Peyer's patch (tissue), 4 donors: ENCODE data around the gene GPC3. TPM values are rescaled to one million over a fixed set of nuclear protein-coding genes. Genes with fewer than 3 reads are reported as not detected.

Experiments used
- DNase-seq, 3 donors: peaks; one replicate each; pipeline ENCODE4 v3.0.0-alpha.2; 2017 to 2019
- H3K27ac ChIP-seq, 4 donors: fragments of 200-600 bp; sonication (generic); one replicate each; pipeline ENCODE4 v1.5.1; 2016 to 2019
- H3K27me3 ChIP-seq, 2 donors: fragments of 200-600 bp; sonication (generic); one replicate each; pipeline ENCODE4 v1.5.1; 2019
- H3K36me3 ChIP-seq, 3 donors: fragments of 200-600 bp; sonication (generic); one replicate each; pipeline ENCODE4 v1.5.1; 2016 to 2019
- H3K4me1 ChIP-seq, 4 donors: fragments of 200-600 bp; sonication (generic); one replicate each; pipeline ENCODE4 v1.5.1; 2016 to 2019
- H3K4me3 ChIP-seq, 4 donors: fragments of 200-600 bp; sonication (generic); 1 replicate in 3 of 4; 2 replicates in 1 of 4; pipeline ENCODE4 v1.5.1; 2016 to 2019; ENCODE audit warnings: mild to moderate bottlenecking in 1 of 4
- H3K9me3 ChIP-seq, 4 donors: fragments of 200-600 bp; sonication (generic); one replicate each; pipeline ENCODE4 v1.5.1; 2016 to 2019; ENCODE audit warnings: mild to moderate bottlenecking in 1 of 4
- POLR2A ChIP-seq, 2 donors: fragments of 450-650 bp; IDR thresholded peaks; one replicate each; pipeline ENCODE4 v1.5.1; 2017; ENCODE audit warnings: antibody characterized with exemption in 2 of 2, mild to moderate bottlenecking in 2 of 2, moderate library complexity in 2 of 2
- total RNA-seq, 4 donors: library from RNA; depleted of rRNA; stranded (reverse); fragments of >200 nt; gene quantifications; one replicate each; pipeline ENCODE4 v1.1.0, GENCODE V29; 2016
- TF ChIP-seq, protein P1 (sequence below), 6 experiments: fragments of 450-650 bp in 4 of 6; fragments of 200-600 bp in 2 of 6; sonication (generic) in 1 of 6; IDR thresholded peaks; one replicate each; pipeline ENCODE4 v1.5.1; 2017 to 2019; ENCODE audit warnings: antibody characterized with exemption in 6 of 6, mild to moderate bottlenecking in 3 of 6, moderate library complexity in 1 of 6

GPC3 gene
- total RNA-seq, 4 donors from 2014 or later = 1.1 to 7.2 (median 5.8) TPM

GRCh38 chrX:133563705-133564104 is 421.7 kb downstream of the GPC3 start:
- no peak for DNase-seq
- TF ChIP-seq POLR2A (IDR thresholded peaks at IDR 0.05) = no peak
- TF ChIP-seq, protein P1, sequence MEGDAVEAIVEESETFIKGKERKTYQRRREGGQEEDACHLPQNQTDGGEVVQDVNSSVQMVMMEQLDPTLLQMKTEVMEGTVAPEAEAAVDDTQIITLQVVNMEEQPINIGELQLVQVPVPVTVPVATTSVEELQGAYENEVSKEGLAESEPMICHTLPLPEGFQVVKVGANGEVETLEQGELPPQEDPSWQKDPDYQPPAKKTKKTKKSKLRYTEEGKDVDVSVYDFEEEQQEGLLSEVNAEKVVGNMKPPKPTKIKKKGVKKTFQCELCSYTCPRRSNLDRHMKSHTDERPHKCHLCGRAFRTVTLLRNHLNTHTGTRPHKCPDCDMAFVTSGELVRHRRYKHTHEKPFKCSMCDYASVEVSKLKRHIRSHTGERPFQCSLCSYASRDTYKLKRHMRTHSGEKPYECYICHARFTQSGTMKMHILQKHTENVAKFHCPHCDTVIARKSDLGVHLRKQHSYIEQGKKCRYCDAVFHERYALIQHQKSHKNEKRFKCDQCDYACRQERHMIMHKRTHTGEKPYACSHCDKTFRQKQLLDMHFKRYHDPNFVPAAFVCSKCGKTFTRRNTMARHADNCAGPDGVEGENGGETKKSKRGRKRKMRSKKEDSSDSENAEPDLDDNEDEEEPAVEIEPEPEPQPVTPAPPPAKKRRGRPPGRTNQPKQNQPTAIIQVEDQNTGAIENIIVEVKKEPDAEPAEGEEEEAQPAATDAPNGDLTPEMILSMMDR (IDR thresholded peaks at IDR 0.05) = no peak
- Histone ChIP-seq H3K4me3 (no peak overlapping the region), H3K36me3 (no peaks in the 10 kb centered on the region), H3K9me3 (no peaks in the 10 kb centered on the region), H3K27me3 (no peaks in the 10 kb centered on the region), H3K4me1 (no peaks in the 10 kb centered on the region), H3K27ac (no peak overlapping the region)

DNA sequence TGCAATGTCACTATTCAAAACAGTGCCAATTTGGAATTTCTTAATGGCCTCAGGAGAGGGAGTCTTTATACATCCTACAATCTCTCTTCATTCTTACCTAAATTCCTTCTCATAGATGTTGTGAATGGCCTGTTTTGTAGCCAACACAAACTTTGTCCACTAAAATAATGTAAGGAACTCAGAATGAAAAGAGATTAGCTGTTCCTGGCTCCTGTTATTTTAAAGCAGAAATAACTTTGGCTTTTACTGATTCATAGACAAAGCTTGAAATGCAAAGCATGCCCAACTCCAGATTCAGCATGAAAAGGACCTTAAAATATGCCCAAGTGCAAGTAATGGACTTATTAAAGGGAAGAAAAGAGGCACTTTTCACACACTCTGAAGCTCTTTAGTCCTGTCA is 424.1 kb downstream of the GPC3 start:
- no peak for TF ChIP-seq POLR2A (IDR thresholded peaks at IDR 0.05)
- TF ChIP-seq, protein P1 (IDR thresholded peaks at IDR 0.05) = no peak

GRCh38 chrX:133559909-133560308 is 425.5 kb downstream of the GPC3 start:
- no peak for DNase-seq
- no peak for TF ChIP-seq POLR2A (IDR thresholded peaks at IDR 0.05)
- TF ChIP-seq, protein P1 (IDR thresholded peaks at IDR 0.05) = no peak
- Histone ChIP-seq H3K27ac (no peak overlapping the region), H3K4me3 (no peak overlapping the region), H3K9me3 (no peaks in the 10 kb centered on the region), H3K4me1 (no peaks in the 10 kb centered on the region), H3K27me3 (no peaks in the 10 kb centered on the region), H3K36me3 (no peaks in the 10 kb centered on the region)

More for the DNA sequence above, 424.1 kb downstream of the GPC3 start:
- Histone ChIP-seq H3K4me1 (no peaks in the 10 kb centered on the region), H3K4me3 (no peak overlapping the region), H3K27me3 (no peaks in the 10 kb centered on the region), H3K27ac (no peak overlapping the region), H3K36me3 (no peaks in the 10 kb centered on the region), H3K9me3 (no peaks in the 10 kb centered on the region)
- DNase-seq = no peak

- Histone ChIP-seq H3K9me3 (no peaks in the 10 kb centered on the region), H3K36me3 (no peaks in the 10 kb centered on the region), H3K4me3 (no peak overlapping the region), H3K27me3 (no peaks in the 10 kb centered on the region), H3K4me1 (no peaks in the 10 kb centered on the region), H3K27ac (no peak overlapping the region)
- no peak for DNase-seq
- TF ChIP-seq POLR2A (IDR thresholded peaks at IDR 0.05) = no peak
- TF ChIP-seq, protein P1 (IDR thresholded peaks at IDR 0.05) = no peak
Measured at GRCh38 chrX:133555782-133556458, 429.5 kb downstream of the GPC3 start.

- Histone ChIP-seq H3K9me3 (no peaks in the 10 kb centered on the region), H3K4me3 (no peak overlapping the region), H3K4me1 (no peaks in the 10 kb centered on the region), H3K36me3 (no peaks in the 10 kb centered on the region), H3K27ac (no peak overlapping the region), H3K27me3 (no peaks in the 10 kb centered on the region)
- no peak for TF ChIP-seq POLR2A (IDR thresholded peaks at IDR 0.05)
- TF ChIP-seq, protein P1 (IDR thresholded peaks at IDR 0.05) = no peak
- peak in 1 of 3 donors; percentile 48 for DNase-seq
Measured at GRCh38 chrX:133550665-133551485, 434.5 kb downstream of the GPC3 start.
